Skeletal muscle cell (primary cell): ENCODE measurements around the gene GRK5.

ENCODE experiments used
- DNase-seq: peaks from one replicate; pipeline ENCODE4 v3.0.0-alpha.2; 2010; ENCODE audit warnings: low read depth
- H3K4me3 ChIP-seq: 2 replicates; pipeline ENCODE4 v1.5.1; 2011; ENCODE audit warnings: low read depth, mild to moderate bottlenecking, control low read depth, low read length, moderate library complexity

GRK5 gene

DNA sequence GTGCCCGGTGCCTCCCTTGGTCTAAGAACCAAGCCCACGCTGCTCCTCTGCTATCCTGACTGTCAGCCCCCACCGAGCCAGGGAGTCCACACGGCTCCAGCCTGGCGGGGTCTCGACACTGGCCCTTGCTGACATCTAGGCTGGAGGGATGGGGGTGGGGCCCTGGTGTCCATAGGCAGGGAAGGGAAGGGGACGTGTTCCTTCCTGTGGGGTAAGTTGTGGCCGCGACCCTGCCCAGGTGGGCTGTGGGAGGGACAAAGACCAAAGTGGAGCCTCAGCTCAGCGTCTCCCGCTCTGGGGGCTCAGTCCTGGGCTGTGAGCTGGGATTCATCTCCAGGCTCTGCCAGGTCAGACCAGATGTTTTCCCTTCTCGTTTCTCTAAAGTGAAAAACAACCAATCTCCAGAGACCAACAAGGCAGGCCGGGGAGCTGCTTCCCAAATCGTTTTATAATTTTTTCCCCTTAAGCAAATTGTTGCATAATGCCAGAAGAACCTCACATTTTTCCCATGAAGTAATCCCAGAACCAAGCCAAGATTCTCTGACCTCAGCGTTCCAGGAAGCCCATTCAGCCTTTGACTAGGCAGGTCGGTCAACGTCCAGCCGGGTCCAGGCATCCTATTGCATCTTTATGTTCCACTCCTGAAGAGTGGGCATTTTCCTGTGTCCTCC, 233.9 kb downstream of the GRK5 start:
- H3K4me3 ChIP-seq = no peak overlapping the region
- peak; percentile 73 for DNase-seq

DNA sequence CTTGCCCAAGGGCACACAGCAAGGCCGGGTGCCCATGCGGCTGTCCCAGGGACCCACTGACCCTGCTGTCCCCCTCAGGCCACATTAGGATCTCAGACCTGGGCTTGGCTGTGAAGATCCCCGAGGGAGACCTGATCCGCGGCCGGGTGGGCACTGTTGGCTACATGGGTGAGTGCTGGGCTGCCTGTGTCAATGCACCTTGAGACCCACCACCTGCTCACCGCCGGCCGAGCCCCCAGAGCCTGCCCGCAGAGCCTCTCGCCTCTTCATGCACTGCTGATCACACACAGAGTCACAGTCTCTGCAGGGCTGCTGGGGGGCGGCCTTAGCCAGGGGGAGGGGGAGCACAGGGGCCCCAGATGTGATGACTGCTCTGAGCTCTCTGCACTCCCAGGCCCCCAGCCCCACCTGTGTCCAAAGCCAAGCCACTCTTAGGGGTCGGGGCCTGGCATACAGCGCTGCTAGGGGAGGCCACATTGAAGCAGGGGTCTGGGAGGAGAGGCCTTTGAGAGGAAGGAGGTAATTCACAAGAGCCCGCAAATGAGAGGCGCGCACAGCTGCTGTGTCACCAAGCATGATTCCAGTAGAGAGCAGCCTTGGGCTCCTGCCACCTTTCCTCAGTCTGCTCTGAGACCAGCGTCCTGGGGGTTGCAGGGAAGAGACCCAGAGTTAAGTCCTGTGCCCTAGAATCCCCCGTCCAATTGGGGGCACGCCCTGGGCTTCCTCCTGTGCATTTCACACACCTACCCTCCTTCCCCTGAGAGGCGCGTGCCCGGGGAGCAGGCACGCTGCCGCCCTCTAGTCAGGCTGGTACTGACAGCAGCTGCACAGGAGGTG, 234.8 kb downstream of the GRK5 start:
- H3K4me3 ChIP-seq = no peak overlapping the region
- no peak for DNase-seq

DNA sequence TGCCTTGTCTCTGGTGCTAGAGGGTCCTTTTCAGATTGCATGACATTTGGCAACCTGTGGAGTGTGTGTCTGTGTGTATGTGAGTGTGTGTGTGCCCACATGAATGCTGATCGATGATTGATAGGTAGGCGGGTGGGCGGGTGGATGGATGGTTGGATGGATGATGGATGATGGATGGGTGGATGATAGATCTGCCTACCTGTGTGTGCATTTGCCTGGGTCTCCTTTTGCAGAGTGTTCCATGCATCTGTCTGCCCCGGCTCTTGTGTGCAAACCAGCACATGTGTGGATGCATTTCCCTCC, 235.3 kb downstream of the GRK5 start:
- no peak for DNase-seq

DNA sequence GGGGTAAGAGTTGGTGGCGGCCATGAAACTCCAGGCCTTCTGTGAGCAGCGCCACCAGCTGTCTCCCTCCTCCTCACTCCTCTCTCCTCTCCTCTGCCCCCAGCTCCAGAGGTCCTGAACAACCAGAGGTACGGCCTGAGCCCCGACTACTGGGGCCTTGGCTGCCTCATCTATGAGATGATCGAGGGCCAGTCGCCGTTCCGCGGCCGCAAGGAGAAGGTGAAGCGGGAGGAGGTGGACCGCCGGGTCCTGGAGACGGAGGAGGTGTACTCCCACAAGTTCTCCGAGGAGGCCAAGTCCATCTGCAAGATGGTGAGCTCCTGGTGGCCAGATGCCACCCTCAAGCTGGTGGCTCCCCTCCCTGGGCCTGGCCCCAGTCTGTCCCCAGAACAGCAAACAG, 236.1 kb downstream of the GRK5 start:
- no peak for DNase-seq
- no peak overlapping the region for H3K4me3 ChIP-seq

More for the DNA sequence above, 235.3 kb downstream of the GRK5 start:
- H3K4me3 ChIP-seq = no peak overlapping the region

DNA sequence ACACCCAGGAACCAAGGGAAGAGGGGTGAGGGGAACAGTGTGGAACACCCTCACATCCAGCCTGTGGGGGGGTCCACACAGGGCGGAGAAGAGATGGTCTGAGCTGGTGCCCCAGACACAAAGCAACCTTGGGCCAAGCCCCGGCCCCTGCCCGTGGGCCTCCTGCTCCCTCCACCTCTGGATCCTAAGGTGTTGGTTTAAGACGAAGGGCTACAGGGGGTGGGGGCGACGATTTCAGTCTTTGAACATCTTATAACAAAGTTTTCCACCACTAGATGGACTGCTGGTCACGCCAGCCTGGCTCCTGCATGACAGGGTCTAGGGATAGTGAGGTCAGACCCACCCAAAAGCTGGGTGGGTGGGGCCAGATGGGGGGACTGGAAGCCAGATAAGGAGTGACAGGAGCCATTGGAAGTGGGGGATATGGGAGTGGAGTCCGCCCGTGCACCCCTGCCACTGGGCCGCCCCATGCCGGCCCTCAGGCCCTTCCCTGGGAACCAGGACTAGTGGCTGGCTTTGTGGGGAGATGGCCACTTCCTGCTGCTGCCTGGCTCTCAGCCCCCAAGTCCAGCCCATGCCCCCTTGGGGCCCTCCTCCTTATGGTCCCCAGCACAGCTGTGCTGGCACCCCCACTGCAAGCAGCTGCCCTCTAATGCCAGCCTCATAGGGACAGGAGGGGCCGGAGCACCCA, 236.7 kb downstream of the GRK5 start:
- no peak overlapping the region for H3K4me3 ChIP-seq
- DNase-seq = no peak

- no peak overlapping the region for H3K4me3 ChIP-seq
- no peak for DNase-seq
These were observed 237.5 kb downstream of the GRK5 start for GRCh38 chr10:119444866-119445265.

GRCh38 chr10:119445311-119445934, 238.1 kb downstream of the GRK5 start:
- peak; percentile 30 for DNase-seq
- no peak overlapping the region for H3K4me3 ChIP-seq

- no peak overlapping the region for H3K4me3 ChIP-seq
- no peak for DNase-seq
These were observed 238.6 kb downstream of the GRK5 start for GRCh38 chr10:119445935-119446317.

GRCh38 chr10:119446441-119447277, 239.3 kb downstream of the GRK5 start:
- H3K4me3 ChIP-seq = no peak overlapping the region
- DNase-seq = no peak

GRCh38 chr10:119447421-119447820, 240.1 kb downstream of the GRK5 start:
- no peak for DNase-seq
- no peak overlapping the region for H3K4me3 ChIP-seq

DNA sequence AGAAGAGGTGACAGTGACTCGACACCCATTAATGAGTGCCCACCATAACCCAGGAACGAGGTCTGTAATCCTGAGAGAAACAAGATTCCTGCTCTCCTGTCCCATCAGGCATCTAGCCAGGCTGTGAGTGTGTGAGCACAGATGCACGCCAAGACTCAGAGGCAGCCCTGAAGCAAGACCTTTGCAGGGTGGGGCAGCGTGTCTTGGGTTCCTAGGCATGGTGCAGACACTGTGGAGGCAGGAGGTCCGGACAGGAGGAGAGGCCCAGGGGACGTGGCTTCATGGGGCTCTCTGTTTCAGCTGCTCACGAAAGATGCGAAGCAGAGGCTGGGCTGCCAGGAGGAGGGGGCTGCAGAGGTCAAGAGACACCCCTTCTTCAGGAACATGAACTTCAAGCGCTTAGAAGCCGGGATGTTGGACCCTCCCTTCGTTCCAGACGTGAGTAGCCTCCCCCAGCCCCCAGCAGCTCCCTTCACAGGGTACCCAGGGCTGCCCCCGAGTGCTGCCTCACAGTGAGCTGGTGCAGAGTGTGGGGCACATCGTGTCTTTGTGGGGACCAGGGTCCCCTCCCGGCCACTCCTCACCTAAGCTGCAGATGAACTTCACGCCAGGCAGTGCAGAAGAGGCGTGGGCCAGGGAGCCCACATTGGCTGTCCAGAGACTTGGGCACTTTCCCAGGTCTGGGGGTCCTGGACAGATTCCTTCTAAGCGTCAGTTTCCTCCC, 240.6 kb downstream of the GRK5 start:
- no peak for DNase-seq
- no peak overlapping the region for H3K4me3 ChIP-seq

DNA sequence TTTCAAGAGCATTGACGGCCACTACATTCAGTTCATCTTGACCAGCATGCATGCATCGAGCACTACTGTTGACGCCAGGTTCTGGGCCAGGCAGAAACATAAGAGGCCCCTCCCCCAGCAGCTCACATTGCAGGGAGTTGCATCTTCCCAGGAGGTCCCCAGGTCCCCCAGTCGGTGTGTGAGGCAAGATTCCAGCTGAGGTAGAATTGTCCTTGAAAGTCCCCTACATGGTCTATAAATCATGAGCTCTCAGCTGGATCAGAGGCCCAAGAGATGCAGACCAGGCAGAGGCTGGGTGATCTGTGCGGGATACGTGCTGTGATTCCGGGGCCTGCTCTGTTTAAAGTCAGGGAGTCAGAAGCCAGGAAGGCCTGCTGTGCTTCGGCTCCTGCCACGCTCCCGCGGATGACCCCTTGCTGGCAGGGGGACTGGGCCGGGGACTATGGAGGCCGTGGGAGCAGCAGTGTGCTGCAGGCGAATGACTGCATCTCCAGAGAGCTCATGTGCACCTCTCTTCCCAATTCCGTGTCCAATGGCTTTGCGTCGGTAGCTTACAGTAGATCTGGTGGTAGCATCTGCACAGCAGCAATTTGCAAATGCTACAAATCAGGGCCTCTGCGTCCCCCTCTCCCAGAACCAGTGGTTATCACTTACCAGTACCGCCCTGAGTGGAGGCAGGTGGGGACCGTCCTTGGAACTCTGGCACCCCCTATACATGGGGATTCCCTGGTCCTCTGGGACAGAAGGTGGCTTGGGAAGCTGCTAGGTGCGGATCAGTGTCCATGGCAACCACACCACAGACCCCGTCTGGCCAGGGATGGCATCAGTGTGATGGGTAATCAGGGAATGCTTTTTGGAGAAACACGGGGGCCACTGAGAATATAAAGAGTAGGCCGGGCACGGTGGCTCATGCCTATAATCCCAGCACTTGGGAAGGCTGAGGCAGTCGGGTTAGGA, 241.5 kb downstream of the GRK5 start:
- no peak overlapping the region for H3K4me3 ChIP-seq
- DNase-seq = no peak

DNA sequence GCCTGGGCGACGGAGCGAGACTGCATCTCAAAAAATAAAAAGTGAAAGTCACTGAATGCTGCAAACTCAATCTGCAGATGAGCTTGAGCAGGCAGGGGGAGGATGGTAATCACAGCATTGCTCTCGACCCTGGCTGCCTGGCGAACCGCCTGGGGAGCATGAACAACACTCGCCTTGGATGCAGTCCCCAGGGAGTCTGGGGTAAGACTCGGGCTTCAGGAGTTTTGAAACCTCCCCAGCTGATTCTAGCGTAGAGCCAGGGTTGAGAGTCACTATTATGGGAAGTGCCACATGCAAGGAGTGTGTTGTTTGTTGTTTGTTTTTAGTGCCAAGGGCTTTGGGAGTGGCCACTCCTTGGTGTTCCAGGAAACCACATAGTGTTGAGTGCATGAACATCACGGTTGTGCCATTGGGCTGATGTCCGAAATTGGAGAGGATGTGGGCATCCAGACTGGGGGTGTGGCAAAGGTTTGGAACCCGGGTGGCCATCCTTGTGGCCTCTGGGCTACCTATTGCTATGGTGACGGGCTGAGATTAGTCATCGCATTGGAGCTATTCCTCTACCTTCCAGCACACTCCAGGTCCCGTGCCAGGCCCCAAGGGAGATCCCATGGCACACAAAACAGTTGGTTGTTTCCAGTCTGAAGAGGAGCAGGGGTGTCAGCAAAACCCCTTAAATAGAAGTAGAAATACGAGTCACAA, 242.5 kb downstream of the GRK5 start:
- H3K4me3 ChIP-seq = no peak overlapping the region
- DNase-seq = peak; percentile 77

GRCh38 chr10:119450606-119451299, 243.4 kb downstream of the GRK5 start:
- no peak for DNase-seq
- H3K4me3 ChIP-seq = no peak overlapping the region

GRCh38 chr10:119451300-119451896, 244.0 kb downstream of the GRK5 start:
- no peak for DNase-seq
- no peak overlapping the region for H3K4me3 ChIP-seq

GRCh38 chr10:119452396-119452795, 245.0 kb downstream of the GRK5 start:
- DNase-seq = no peak
- no peak overlapping the region for H3K4me3 ChIP-seq
